Breast epithelium (tissue), 4 donors: ENCODE results near the gene ETFA. TPM values are rescaled to one million over a fixed set of nuclear protein-coding genes. Genes with fewer than 3 reads are reported as not detected.
A peak's percentile ranks its signal among the peaks of the same experiment; 100 is the strongest.

Experiments
- DNase-seq, 2 donors: peaks; one replicate each; pipeline ENCODE4 v3.0.0-alpha.2; 2019; ENCODE audit warnings: low spot score in 2 of 2
- H3K27ac ChIP-seq, 2 donors: fragments of 200-600 bp; sonication (generic) in 1 of 2; one replicate each; pipeline ENCODE4 v1.5.1; 2016 to 2019; ENCODE audit warnings: mild to moderate bottlenecking in 1 of 2
- H3K27me3 ChIP-seq, 2 donors: fragments of 200-600 bp; sonication (generic) in 1 of 2; one replicate each; pipeline versions ENCODE4 v1.5.1 to v1.6.0; 2017 to 2019; ENCODE audit warnings: control low read depth in 1 of 2, mild to moderate bottlenecking in 1 of 2
- H3K36me3 ChIP-seq: fragments of 200-600 bp; one replicate; pipeline ENCODE4 v1.5.1; 2019
- H3K4me1 ChIP-seq, 2 donors: fragments of 200-600 bp; sonication (generic); one replicate each; pipeline ENCODE4 v1.5.1; 2016 to 2019; ENCODE audit warnings: control low read depth in 1 of 2
- H3K4me3 ChIP-seq, 3 donors: fragments of 200-600 bp; sonication (generic); 1 replicate in 2 of 3; 2 replicates in 1 of 3; pipeline ENCODE4 v1.5.1; 2016 to 2019; ENCODE audit warnings: mild to moderate bottlenecking in 3 of 3, moderate library complexity in 2 of 3
- H3K9me3 ChIP-seq, 2 donors: fragments of 200-600 bp; sonication (generic) in 1 of 2; one replicate each; pipeline ENCODE4 v1.5.1; 2016 to 2019; ENCODE audit warnings: control low read depth in 1 of 2
- POLR2A ChIP-seq: fragments of 450-650 bp; IDR thresholded peaks from one replicate; pipeline ENCODE4 v1.6.1; 2016; ENCODE audit warnings: antibody characterized with exemption, mild to moderate bottlenecking, moderate library complexity
- POLR2AphosphoS5 ChIP-seq, 3 donors: sonication (generic); formaldehyde crosslinking; IDR thresholded peaks; one replicate each; pipeline ENCODE4 v1.6.1; 2017; ENCODE audit warnings: antibody characterized with exemption in 3 of 3
- intact Hi-C: fragments of 100-400 bp; cut with DNase I; formaldehyde crosslinking; loops from one replicate; pipeline ENCODE4 v1.15.1; 2023; ENCODE audit warnings: low total_unique reads
- total RNA-seq, 3 donors: library from RNA; depleted of rRNA; stranded (reverse); fragments of >200 nt; gene quantifications; one replicate each; pipeline ENCODE4 v1.1.0, GENCODE V29; 2016
- TF ChIP-seq, protein P1 (sequence below), 3 donors: fragments of 450-650 bp; IDR thresholded peaks; one replicate each; pipeline ENCODE4 v1.5.1; 2016 to 2017; ENCODE audit warnings: antibody characterized with exemption in 3 of 3, mild to moderate bottlenecking in 3 of 3, moderate library complexity in 3 of 3

Gene ETFA
- total RNA-seq, 3 donors from 2014 or later, result 96.0 to 108 (median 108) TPM

DNA sequence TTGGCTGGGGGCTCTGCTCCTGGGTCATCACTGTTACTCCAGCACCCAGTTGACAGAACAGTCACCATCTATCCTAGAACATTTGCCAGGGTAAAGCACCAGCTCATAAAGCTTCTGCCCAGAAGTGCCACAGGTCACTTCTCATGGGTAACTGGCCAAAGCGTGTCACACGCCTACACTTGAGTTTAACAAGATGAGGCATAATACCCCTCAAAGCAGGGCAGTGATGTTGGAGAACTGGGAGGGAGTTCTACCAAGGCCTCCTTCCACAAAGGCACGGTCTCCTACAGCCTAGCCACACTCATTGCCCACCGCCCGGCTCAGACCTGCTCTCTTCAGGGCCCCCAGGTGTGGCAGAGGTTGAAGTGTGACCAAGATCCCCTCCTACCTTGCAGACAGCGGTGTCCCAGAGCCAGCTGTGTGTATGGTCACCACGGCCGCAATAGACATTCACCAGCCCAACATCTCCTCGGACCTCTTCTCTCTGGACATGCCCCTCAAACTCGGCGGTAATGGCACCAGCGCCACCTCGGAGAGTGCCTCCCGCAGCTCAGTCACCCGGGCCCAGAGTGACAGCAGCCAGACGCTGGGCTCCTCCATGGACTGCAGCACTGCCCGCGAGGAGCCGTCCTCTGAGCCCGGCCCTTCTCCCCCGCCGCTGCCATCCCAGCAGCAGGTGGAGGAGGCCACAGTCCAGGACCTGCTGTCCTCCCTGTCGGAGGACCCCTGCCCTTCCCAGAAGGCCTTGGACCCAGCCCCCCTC is 107.7 kb downstream of the ETFA start:
- Histone ChIP-seq H3K9me3 (no peaks in the 10 kb centered on the region), H3K27me3 (no peaks in the 10 kb centered on the region), H3K27ac (no peak overlapping the region), H3K4me1 (no peaks in the 10 kb centered on the region), H3K36me3 (no peaks in the 10 kb centered on the region), H3K4me3 (no peak overlapping the region)
- no peak for DNase-seq
- intact Hi-C loops, result no loop called here
- TF ChIP-seq, protein P1, sequence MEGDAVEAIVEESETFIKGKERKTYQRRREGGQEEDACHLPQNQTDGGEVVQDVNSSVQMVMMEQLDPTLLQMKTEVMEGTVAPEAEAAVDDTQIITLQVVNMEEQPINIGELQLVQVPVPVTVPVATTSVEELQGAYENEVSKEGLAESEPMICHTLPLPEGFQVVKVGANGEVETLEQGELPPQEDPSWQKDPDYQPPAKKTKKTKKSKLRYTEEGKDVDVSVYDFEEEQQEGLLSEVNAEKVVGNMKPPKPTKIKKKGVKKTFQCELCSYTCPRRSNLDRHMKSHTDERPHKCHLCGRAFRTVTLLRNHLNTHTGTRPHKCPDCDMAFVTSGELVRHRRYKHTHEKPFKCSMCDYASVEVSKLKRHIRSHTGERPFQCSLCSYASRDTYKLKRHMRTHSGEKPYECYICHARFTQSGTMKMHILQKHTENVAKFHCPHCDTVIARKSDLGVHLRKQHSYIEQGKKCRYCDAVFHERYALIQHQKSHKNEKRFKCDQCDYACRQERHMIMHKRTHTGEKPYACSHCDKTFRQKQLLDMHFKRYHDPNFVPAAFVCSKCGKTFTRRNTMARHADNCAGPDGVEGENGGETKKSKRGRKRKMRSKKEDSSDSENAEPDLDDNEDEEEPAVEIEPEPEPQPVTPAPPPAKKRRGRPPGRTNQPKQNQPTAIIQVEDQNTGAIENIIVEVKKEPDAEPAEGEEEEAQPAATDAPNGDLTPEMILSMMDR (IDR thresholded peaks at IDR 0.05), result no peak
- TF ChIP-seq POLR2AphosphoS5 (IDR thresholded peaks at IDR 0.05), result no peak
- TF ChIP-seq POLR2A, result no peak

GRCh38 chr15:76201536-76202255 is 109.6 kb downstream of the ETFA start:
- H3K27me3 ChIP-seq, result no peaks in the 10 kb centered on the region
- intact Hi-C loops, result no loop called here
- TF ChIP-seq, protein P1 (IDR thresholded peaks at IDR 0.05), result no peak
- no peak for TF ChIP-seq POLR2A
- TF ChIP-seq POLR2AphosphoS5 (IDR thresholded peaks at IDR 0.05), result no peak
- no peak overlapping the region for H3K27ac ChIP-seq
- H3K36me3 ChIP-seq, result no peaks in the 10 kb centered on the region
- no peaks in the 10 kb centered on the region for H3K9me3 ChIP-seq
- H3K4me1 ChIP-seq, result peaks cover 0 to 2% of the 10 kb centered on the region in 2 donors
- DNase-seq, result no peak
- no peak overlapping the region for H3K4me3 ChIP-seq

DNA sequence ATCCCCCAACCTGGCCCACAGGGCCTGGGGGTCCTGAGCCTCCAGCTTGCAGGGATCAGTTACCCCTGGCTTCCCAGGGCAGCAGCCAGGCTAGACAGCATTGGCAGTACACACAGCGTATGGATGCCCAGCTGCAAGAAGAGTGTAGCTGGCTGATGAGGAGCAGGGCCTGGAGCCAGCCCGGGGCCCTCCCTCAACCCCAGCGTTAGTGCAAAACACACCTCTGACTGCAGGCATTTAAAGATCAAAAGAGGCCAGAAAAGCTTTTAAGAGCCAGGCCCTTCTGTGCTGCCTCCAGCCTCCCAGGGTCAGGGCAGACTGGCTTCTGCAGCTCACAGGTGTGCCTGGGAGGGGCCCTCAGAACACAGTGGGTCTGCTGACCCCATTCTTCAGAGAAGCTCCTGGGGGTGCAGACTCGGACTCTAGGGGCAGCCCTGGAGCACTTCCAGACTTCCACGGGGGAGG is 110.6 kb downstream of the ETFA start:
- H3K4me3 ChIP-seq, result no peak overlapping the region
- intact Hi-C loops, result no loop called here
- H3K27ac ChIP-seq, result no peak overlapping the region
- TF ChIP-seq, protein P1 (IDR thresholded peaks at IDR 0.05), result no peak
- TF ChIP-seq POLR2AphosphoS5 (IDR thresholded peaks at IDR 0.05) (no peak), POLR2A (no peak)
- no peaks in the 10 kb centered on the region for H3K27me3 ChIP-seq
- no peaks in the 10 kb centered on the region for H3K9me3 ChIP-seq
- DNase-seq, result peak in 1 of 2 donors; percentile 22
- peaks cover 0 to 8% of the 10 kb centered on the region in 2 donors for H3K4me1 ChIP-seq
- no peaks in the 10 kb centered on the region for H3K36me3 ChIP-seq

DNA sequence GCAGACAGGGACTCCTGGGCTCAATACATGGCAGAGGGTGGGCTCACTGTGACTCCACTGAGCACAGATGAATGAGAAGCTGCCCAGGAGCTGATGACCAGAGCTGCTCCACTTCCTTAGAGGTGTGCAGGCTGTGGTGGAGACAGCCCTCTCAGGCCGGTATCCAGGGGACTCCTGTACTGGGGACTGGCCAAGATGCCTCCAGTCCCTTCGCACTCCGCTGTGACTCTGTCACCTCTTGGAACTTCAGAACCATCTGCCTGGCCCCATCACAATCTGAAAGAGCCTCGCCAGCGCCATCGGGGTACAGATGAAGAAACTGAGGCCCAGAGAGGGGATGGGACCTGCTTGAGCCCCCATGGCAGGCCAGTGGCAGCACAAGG is 111.2 kb downstream of the ETFA start:
- DNase-seq, result peak in 1 of 2 donors; percentile 44
- H3K4me3 ChIP-seq, result no peak overlapping the region
- H3K27ac ChIP-seq, result no peak overlapping the region
- TF ChIP-seq POLR2A, result no peak
- no peak for TF ChIP-seq POLR2AphosphoS5 (IDR thresholded peaks at IDR 0.05)
- TF ChIP-seq, protein P1 (IDR thresholded peaks at IDR 0.05), result no peak
- peaks cover 0 to 8% of the 10 kb centered on the region in 2 donors for H3K4me1 ChIP-seq
- intact Hi-C loops, result no loop called here
- no peaks in the 10 kb centered on the region for H3K27me3 ChIP-seq
- no peaks in the 10 kb centered on the region for H3K9me3 ChIP-seq
- no peaks in the 10 kb centered on the region for H3K36me3 ChIP-seq
